GM12878 (cell line): ENCODE data around the gene AKT1. TPM values are rescaled to one million over a fixed set of nuclear protein-coding genes. Genes with fewer than 3 reads are reported as not detected.

Experiments used
- ATAC-seq: fragments of 200-7000 bp; cut with Tn5 transposase; 3 replicates; pipeline ENCODE4 v1.9.1; 2020; ENCODE audit warnings: mild to moderate bottlenecking, moderate library complexity
- BruUV-seq: library from RNA; stranded (reverse); fragments of 400-500 nt; replicated peaks from 2 replicates; lab custom pipeline; 2021; lab: Mats Ljungman, UMichigan
- CTCF ChIA-PET: fragments of 300-600 bp; sonication (Branson Sonifier 250); formaldehyde crosslinking; extraction: SDS; loops from one replicate; lab custom pipeline; 2021; ENCODE audit warnings: inconsistent platforms; lab: Yijun Ruan, JAX
- POLR2A ChIA-PET: fragments of 350-600 bp; formaldehyde crosslinking; extraction: SDS; loops from one replicate; lab custom pipeline; 2021; ENCODE audit warnings: inconsistent platforms; lab: Charles Lee
- RAD21 ChIA-PET: fragments of 300-600 bp; sonication (Branson Sonifier 250); formaldehyde crosslinking; loops from one replicate; lab custom pipeline; 2023; ENCODE audit warnings: antibody characterized with exemption; ENCODE audit not compliant: unreplicated experiment; lab: Charles Lee
- SMC1A ChIA-PET: fragments of 300-600 bp; sonication (Branson Sonifier 250); formaldehyde crosslinking; loops from one replicate; lab custom pipeline; 2023; ENCODE audit not compliant: unreplicated experiment, uncharacterized antibody; lab: Charles Lee
- DNase-seq: peaks from one replicate; pipeline ENCODE4 v3.0.0-alpha.2; 2011; ENCODE audit warnings: low read depth, low spot score
- FAIRE-seq: peaks from 3 replicates; lab custom pipeline; 2011; peaks lifted over from hg19 to GRCh38; lab: Jason Lieb, UNC
- H2AFZ ChIP-seq: 2 replicates; pipeline ENCODE4 v1.6.0; 2011; ENCODE audit warnings: low read depth, low read length, control low read depth; ENCODE audit not compliant: control insufficient read depth
- H3K27ac ChIP-seq: 2 replicates; pipeline ENCODE4 v1.5.1; 2011; ENCODE audit warnings: control low read depth; ENCODE audit not compliant: control insufficient read depth, insufficient read depth
- H3K27me3 ChIP-seq, 2 experiments: replicated peaks in 1 of 2; 2 replicates each; pipeline versions ENCODE4 v1.6.0 to v1.6.1; 2011; ENCODE audit warnings: low read length in 1 of 2; ENCODE audit not compliant: control insufficient read depth in 2 of 2, insufficient read depth in 2 of 2
- H3K36me3 ChIP-seq, 2 experiments: 2 replicates each; pipeline ENCODE4 v1.5.1; 2011; ENCODE audit warnings: low read length in 1 of 2; ENCODE audit not compliant: control insufficient read depth in 2 of 2, insufficient read depth in 2 of 2
- H3K4me1 ChIP-seq: 2 replicates; pipeline ENCODE4 v1.6.1; 2011; ENCODE audit warnings: mild to moderate bottlenecking, low read length, moderate library complexity, mixed read lengths; ENCODE audit not compliant: control insufficient read depth, insufficient read depth
- H3K4me2 ChIP-seq: 2 replicates; pipeline ENCODE4 v1.6.0; 2011; ENCODE audit warnings: control low read depth; ENCODE audit not compliant: control insufficient read depth, insufficient read depth
- H3K4me3 ChIP-seq: fragments of 200-600 bp; sonication (generic); 2 replicates; pipeline ENCODE4 v1.5.1; 2016
- H3K79me2 ChIP-seq: 2 replicates; pipeline ENCODE4 v1.6.0; 2011; ENCODE audit warnings: low read length; ENCODE audit not compliant: control insufficient read depth, insufficient read depth
- H3K9ac ChIP-seq: 2 replicates; pipeline ENCODE4 v1.8.0; 2011; ENCODE audit warnings: low read length, control low read depth, mixed read lengths; ENCODE audit not compliant: control insufficient read depth, insufficient read depth
- H3K9me3 ChIP-seq: replicated peaks from 3 replicates; pipeline ENCODE4 v1.5.1; 2011; ENCODE audit warnings: mild to moderate bottlenecking, low read length; ENCODE audit not compliant: control insufficient read depth, insufficient read depth
- H4K20me1 ChIP-seq: 2 replicates; pipeline ENCODE4 v1.6.0; 2011; ENCODE audit not compliant: control insufficient read depth, insufficient read depth
- CHD2 ChIP-seq: IDR thresholded peaks from 2 replicates; pipeline ENCODE4 v1.6.1; 2011; ENCODE audit warnings: low read depth, low read length, improper control_type of control experiment, borderline replicate concordance
- DPF2 ChIP-seq: fragments of 450-650 bp; IDR thresholded peaks from 2 replicates; pipeline ENCODE4 v1.6.1; 2017; ENCODE audit warnings: mild to moderate bottlenecking
- HDAC2 ChIP-seq: fragments of 200-600 bp; sonication (generic); IDR thresholded peaks from 2 replicates; pipeline ENCODE4 v1.6.1; 2017
- KDM1A ChIP-seq: fragments of 200-600 bp; sonication (generic); IDR thresholded peaks from 2 replicates; pipeline ENCODE4 v1.6.1; 2016; ENCODE audit warnings: borderline replicate concordance
- NFYA ChIP-seq: IDR thresholded peaks from 2 replicates; pipeline ENCODE4 v1.6.1; 2011; ENCODE audit warnings: low read depth, mild to moderate bottlenecking, low read length, improper control_type of control experiment, borderline replicate concordance
- RBBP5 ChIP-seq: fragments of 200-600 bp; sonication (generic); conservative IDR thresholded peaks from 2 replicates; pipeline ENCODE4 v1.6.1; 2016
- RFX5 ChIP-seq: IDR thresholded peaks from 2 replicates; pipeline ENCODE4 v1.6.1; 2011; ENCODE audit warnings: low read depth, low read length, improper control_type of control experiment
- WRNIP1 ChIP-seq: IDR thresholded peaks from 2 replicates; pipeline ENCODE4 v1.6.1; 2011; ENCODE audit warnings: low read depth, low read length, improper control_type of control experiment, borderline replicate concordance
- WGBS: methylation state at CpG from one replicate; pipeline ENCODE4 v1.1.6; 2016; ENCODE audit warnings: low lambda C conversion rate; ENCODE audit not compliant: insufficient replicate concordance, insufficient coverage; ENCODE audit errors: missing lambda C conversion rate; 5-methylcytosine and 5-hydroxymethylcytosine counted together
- in situ Hi-C: fragments of 300-500 bp; cut with MboI; formaldehyde crosslinking; loops from 9 replicates; pipeline ENCODE4 v1.14.3; 2018; ENCODE audit warnings: mixed read lengths
- intact Hi-C: fragments of 100-400 bp; cut with micrococcal nuclease; formaldehyde crosslinking; loops from one replicate; pipeline ENCODE4 v1.14.2; 2022; ENCODE audit not compliant: unreplicated experiment
- polyA plus RNA-seq, 11 experiments: library from polyadenylated mRNA; depleted of rRNA in 4 of 11; unstranded in 6 of 11; stranded (reverse) in 5 of 11; fragments of >200 nt; fragmentation: Nextera tagmentation in 4 of 11; fragmentation: Illumina TruSeq in 1 of 11; extraction: Ambion mirVana in 4 of 11; extraction: Trizol in 1 of 11; gene quantifications; 1 replicate in 1 of 11; 2 replicates in 10 of 11; pipeline versions ENCODE4 v1.2.1 to v1.2.3, GENCODE V29; 2011 to 2016; ENCODE audit warnings: inconsistent platforms in 2 of 11, missing spikeins in 2 of 11, low read depth in 1 of 11
- total RNA-seq, 4 experiments: library from RNA; depleted of rRNA in 3 of 4; stranded (reverse); fragments of >200 nt in 3 of 4; fragmentation: Illumina TruSeq in 1 of 4; extraction: Trizol in 1 of 4; gene quantifications; 2 replicates each; pipeline versions ENCODE4 v1.2.1 to v1.2.3, GENCODE V29; 2013 to 2021
- TF ChIP-seq, protein P1 (sequence below): IDR thresholded peaks from 2 replicates; pipeline ENCODE4 v1.6.1; 2012; ENCODE audit warnings: low read length, inconsistent platforms
- TF ChIP-seq, protein P2 (sequence below): fragments of 450-650 bp; conservative IDR thresholded peaks from 2 replicates; pipeline ENCODE4 v1.6.1; 2017; ENCODE audit warnings: mild to moderate bottlenecking, moderate library complexity

Gene AKT1
- total and polyA plus RNA-seq, 10 of the 15 experiments (the other 5 are each of a cell fraction or from before 2014, with no cell fraction given) = 0.63 to 110 (median 58.9) TPM

DNA sequence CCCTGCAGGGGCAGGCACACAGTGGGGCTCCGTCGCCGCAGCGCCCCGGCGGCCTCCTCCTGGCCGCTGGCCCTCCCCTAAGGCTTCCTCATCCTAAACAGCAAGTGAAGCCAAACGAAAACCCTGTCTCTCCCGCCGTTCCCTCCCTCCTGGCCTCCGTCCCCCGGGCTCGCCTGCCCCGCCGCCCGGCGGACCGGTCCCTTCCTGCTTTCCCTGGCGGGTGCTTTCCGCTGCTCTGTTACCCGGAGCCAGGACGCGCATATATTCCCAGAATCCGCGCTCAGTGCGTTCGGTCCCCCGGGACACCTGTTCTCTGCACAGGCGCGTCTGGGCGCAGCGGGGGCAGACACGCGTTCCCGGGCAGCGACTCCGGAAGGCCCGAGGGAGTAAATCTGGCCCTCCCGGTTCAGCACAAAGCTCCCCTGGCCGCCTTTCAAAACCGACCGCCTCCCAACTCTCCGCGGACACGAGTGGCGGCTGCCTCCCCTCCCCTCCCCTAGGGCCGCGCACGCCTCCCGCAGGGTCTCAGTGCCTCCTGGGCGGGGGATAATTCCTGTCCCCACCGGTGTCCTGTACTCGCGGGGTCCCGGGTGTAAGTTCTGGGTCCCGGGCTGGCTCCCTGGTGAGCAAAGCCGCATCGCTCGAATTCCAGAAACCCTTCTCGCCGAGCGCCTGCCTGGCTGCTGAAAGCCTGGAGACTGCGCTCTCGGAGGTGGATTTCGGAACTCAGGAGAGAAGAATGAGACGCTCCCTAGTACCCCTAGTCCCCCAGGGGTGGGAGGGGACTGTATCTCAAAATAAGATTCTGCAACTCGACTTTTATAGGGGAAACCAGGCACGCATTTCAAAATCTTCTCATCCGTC lies 48.1 kb upstream of the AKT1 start:
- CTCF ChIA-PET = no interaction called here
- no peaks in the 10 kb centered on the region for H3K36me3 ChIP-seq
- POLR2A ChIA-PET = no interaction called here
- no peak overlapping the region for H3K9ac ChIP-seq
- RAD21 ChIA-PET = no interaction called here
- 10% methylated on average over 54 of the region's 69 CpGs for WGBS
- TF ChIP-seq, protein P1, sequence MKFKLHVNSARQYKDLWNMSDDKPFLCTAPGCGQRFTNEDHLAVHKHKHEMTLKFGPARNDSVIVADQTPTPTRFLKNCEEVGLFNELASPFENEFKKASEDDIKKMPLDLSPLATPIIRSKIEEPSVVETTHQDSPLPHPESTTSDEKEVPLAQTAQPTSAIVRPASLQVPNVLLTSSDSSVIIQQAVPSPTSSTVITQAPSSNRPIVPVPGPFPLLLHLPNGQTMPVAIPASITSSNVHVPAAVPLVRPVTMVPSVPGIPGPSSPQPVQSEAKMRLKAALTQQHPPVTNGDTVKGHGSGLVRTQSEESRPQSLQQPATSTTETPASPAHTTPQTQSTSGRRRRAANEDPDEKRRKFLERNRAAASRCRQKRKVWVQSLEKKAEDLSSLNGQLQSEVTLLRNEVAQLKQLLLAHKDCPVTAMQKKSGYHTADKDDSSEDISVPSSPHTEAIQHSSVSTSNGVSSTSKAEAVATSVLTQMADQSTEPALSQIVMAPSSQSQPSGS = no peak
- TF ChIP-seq HDAC2 (no peak), RFX5 (no peak), RBBP5 (no peak), KDM1A (no peak), DPF2 (no peak), CHD2 (no peak), NFYA (no peak), WRNIP1 (no peak)
- TF ChIP-seq, protein P2, sequence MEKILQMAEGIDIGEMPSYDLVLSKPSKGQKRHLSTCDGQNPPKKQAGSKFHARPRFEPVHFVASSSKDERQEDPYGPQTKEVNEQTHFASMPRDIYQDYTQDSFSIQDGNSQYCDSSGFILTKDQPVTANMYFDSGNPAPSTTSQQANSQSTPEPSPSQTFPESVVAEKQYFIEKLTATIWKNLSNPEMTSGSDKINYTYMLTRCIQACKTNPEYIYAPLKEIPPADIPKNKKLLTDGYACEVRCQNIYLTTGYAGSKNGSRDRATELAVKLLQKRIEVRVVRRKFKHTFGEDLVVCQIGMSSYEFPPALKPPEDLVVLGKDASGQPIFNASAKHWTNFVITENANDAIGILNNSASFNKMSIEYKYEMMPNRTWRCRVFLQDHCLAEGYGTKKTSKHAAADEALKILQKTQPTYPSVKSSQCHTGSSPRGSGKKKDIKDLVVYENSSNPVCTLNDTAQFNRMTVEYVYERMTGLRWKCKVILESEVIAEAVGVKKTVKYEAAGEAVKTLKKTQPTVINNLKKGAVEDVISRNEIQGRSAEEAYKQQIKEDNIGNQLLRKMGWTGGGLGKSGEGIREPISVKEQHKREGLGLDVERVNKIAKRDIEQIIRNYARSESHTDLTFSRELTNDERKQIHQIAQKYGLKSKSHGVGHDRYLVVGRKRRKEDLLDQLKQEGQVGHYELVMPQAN = no peak
- H3K4me3 ChIP-seq = no peak overlapping the region
- intact Hi-C loops (no loop called here), in situ Hi-C loops (no loop called here)
- H3K4me2 ChIP-seq = no peak overlapping the region
- ATAC-seq (no peak), DNase-seq (no peak), FAIRE-seq (no peak)
- H3K27me3 ChIP-seq = peaks cover 8 to 11% of the 10 kb centered on the region in 2 experiments
- H3K4me1 ChIP-seq = no peaks in the 10 kb centered on the region
- no peaks in the 10 kb centered on the region for H3K79me2 ChIP-seq
- H3K9me3 ChIP-seq = no peaks in the 10 kb centered on the region
- BruUV-seq = no TSS peak
- no peak overlapping the region for H3K27ac ChIP-seq
- H4K20me1 ChIP-seq = no peaks in the 10 kb centered on the region; the same call in none of the 2 replicates
- no peak overlapping the region for H2AFZ ChIP-seq
- SMC1A ChIA-PET = no interaction called here
